NCI-H2196 treated with DMSO at 0.1 percent for 48 hours (cell line): ENCODE results near the gene RASD1.

ENCODE experiments used
- DNase-seq: peaks from one replicate; lab custom pipeline; 2025; ENCODE audit not compliant: unreplicated experiment; lab: John Stamatoyannopoulos, UW

The RASD1 gene

DNA sequence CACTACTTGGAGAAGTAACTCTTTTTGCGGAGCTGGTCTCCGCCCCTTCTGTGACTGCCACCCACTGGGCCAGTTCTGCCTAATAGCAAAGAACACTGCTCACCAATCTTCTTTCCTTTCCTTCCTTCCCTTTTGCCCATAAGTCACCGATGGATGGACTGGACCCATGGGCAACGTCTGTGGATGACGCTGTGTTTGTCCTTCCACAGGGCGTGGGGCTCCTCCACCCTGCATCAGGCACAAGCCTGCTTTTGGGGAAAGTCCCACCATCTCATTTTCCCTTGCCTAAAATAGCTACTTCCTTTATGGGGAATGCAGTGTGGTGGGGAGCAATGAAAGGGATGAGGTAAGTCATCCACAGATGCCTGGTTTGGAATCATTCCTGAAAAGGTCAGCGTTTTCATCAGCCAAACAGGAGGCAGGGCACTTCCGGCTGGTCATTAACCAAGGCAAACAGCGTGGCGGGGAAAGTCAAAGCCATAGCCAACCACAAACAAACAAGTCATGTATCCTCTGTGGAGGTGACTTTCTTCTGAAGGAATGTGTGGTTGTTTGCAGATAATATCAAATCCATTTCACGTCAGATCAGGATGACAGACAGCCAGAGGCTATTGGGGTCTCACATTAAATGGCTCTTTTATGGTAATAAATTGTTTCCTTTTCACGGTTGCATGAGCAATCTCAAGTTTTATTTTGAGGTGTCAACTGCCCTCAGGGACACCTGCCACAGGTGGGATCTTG lies 50.1 kb downstream of the RASD1 start:
- peak; percentile 73 for DNase-seq

- DNase-seq, result no peak
Observed at GRCh38 chr17:17445296-17445924, 50.8 kb downstream of the RASD1 start.
